Measurements from ENCODE around the gene LCP1.

GRCh38 chr13:46182491-46182877, 507 bp upstream of the LCP1 start:
- no peak for TF ChIP-seq CTCF (conservative IDR thresholded peaks at IDR 0.05; ENCODE audit: low read depth, low read length)
- no peak for TF ChIP-seq EZH2 (IDR thresholded peaks at IDR 0.05; ENCODE audit: borderline replicate concordance, low read depth, low read length, poor library complexity, severe bottlenecking)

Data from A673 (cell line).